HG03025 (cell line): Measurements from ENCODE around the gene SAMD1.
"Not testable (repeated sequence)": the region's sequence is repeated elsewhere in the genome, so short reads cannot be mapped to it uniquely, and the experiment has no call there.

Source experiments
- ATAC-seq: cut with Tn5 transposase; IDR thresholded peaks from one replicate; pipeline ENCODE4 v1.9.1; 2021; ENCODE audit warnings: mild to moderate bottlenecking, moderate library complexity; ENCODE audit not compliant: unreplicated experiment, low FRiP score

Gene SAMD1

GRCh38 chr19:14062558-14062855 is 28.0 kb downstream of the SAMD1 start:
- ATAC-seq, result no peak

GRCh38 chr19:14061751-14062557 is 28.6 kb downstream of the SAMD1 start, which contains the start of gene PALM3:
Gene PALM3 (minus strand): TSS chr19:14062076. CDS start chr19:14061980, 96 bp downstream.
- no peak for ATAC-seq

GRCh38 chr19:14061081-14061749 is 29.3 kb downstream of the SAMD1 start:
- ATAC-seq, result no peak

GRCh38 chr19:14059652-14060155 is 30.8 kb downstream of the SAMD1 start:
- no peak for ATAC-seq

- no peak for ATAC-seq
Measured at GRCh38 chr19:14059093-14059480, 31.5 kb downstream of the SAMD1 start.

GRCh38 chr19:14058182-14059092 is 32.1 kb downstream of the SAMD1 start:
- no peak for ATAC-seq

- ATAC-seq, result no peak
Measured at GRCh38 chr19:14056741-14057356, 33.7 kb downstream of the SAMD1 start.

- ATAC-seq, result no peak
Measured at GRCh38 chr19:14056069-14056666, 34.4 kb downstream of the SAMD1 start.

GRCh38 chr19:14055396-14055795 is 35.2 kb downstream of the SAMD1 start:
- no peak for ATAC-seq

GRCh38 chr19:14054721-14055120 is 35.8 kb downstream of the SAMD1 start:
- no peak for ATAC-seq

GRCh38 chr19:14054099-14054498 is 36.5 kb downstream of the SAMD1 start:
- no peak for ATAC-seq

- no peak for ATAC-seq
Measured at GRCh38 chr19:14053500-14053899, 37.1 kb downstream of the SAMD1 start.

GRCh38 chr19:14053032-14053431 is 37.5 kb downstream of the SAMD1 start:
- no peak for ATAC-seq

GRCh38 chr19:14052470-14052869 is 38.1 kb downstream of the SAMD1 start:
- ATAC-seq, result no peak

GRCh38 chr19:14051980-14052379 is 38.6 kb downstream of the SAMD1 start:
- no peak for ATAC-seq

GRCh38 chr19:14050961-14051360 is 39.6 kb downstream of the SAMD1 start:
- ATAC-seq, result not testable (repeated sequence)

GRCh38 chr19:14050512-14050911 is 40.0 kb downstream of the SAMD1 start:
- no peak for ATAC-seq

GRCh38 chr19:14048443-14049153 is 42.0 kb downstream of the SAMD1 start:
- ATAC-seq, result no peak

GRCh38 chr19:14047866-14048265 is 42.7 kb downstream of the SAMD1 start:
- not testable (repeated sequence) for ATAC-seq
